Mesothelial cell of epicardium (in vitro differentiated cells): Measurements from ENCODE around the gene EIF3D. TPM values are rescaled to one million over a fixed set of nuclear protein-coding genes. Genes with fewer than 3 reads are reported as not detected.

Experiments
- DNase-seq, 2 experiments: peaks; one replicate each; pipeline ENCODE4 v3.0.0; 2021; ENCODE audit warnings: low spot score in 2 of 2; ENCODE audit not compliant: unreplicated experiment in 2 of 2
- H3K27ac Mint-ChIP-seq: 2 replicates; pipeline ENCODE4 v1.8.0; 2021; ENCODE audit warnings: mixed read lengths
- H3K27me3 Mint-ChIP-seq: 2 replicates; pipeline ENCODE4 v1.8.0; 2021; ENCODE audit warnings: low read depth, mixed read lengths
- H3K36me3 Mint-ChIP-seq: 2 replicates; pipeline ENCODE4 v1.8.0; 2021; ENCODE audit warnings: mixed read lengths
- H3K4me1 Mint-ChIP-seq: 2 replicates; pipeline ENCODE4 v1.8.0; 2021; ENCODE audit warnings: mixed read lengths
- H3K4me3 Mint-ChIP-seq: 2 replicates; pipeline ENCODE4 v1.8.0; 2021; ENCODE audit warnings: mild to moderate bottlenecking, moderate library complexity, mixed read lengths
- H3K9me3 Mint-ChIP-seq: 2 replicates; pipeline ENCODE4 v1.8.0; 2021; ENCODE audit warnings: mixed read lengths
- CTCF ChIP-seq: fragments of 200-600 bp; sonication (generic); IDR thresholded peaks from one replicate; pipeline ENCODE4 v1.5.0; 2021; ENCODE audit warnings: antibody characterized with exemption; ENCODE audit not compliant: unreplicated experiment
- total RNA-seq: library from RNA; stranded (reverse); gene quantifications from 3 replicates; pipeline ENCODE4 v1.2.1, GENCODE V29; 2021

The EIF3D gene
- 194 to 204 TPM (median 197 TPM) in 3 replicates for total RNA-seq

GRCh38 chr22:36528795-36529751, at the start of gene EIF3D:
Gene EIF3D (minus strand): TSS chr22:36529166. CDS start chr22:36526121, 3,045 bp downstream.
- Mint-ChIP-seq H3K27ac (peak within 1 kb of the TSS; percentile 98), H3K36me3 (peaks cover 23% of the 10 kb centered on the region), H3K9me3 (peaks cover 5% of the 10 kb centered on the region), H3K4me3 (peak within 1 kb of the TSS; percentile 95), H3K27me3 (no peaks in the 10 kb centered on the region), H3K4me1 (peaks cover 15% of the 10 kb centered on the region)
- peak; percentile 87 to 97 for DNase-seq
- no peak for TF ChIP-seq CTCF

GRCh38 chr22:36578619-36579018, 49.7 kb upstream of the EIF3D start:
- no peak for DNase-seq
- Mint-ChIP-seq H3K4me1 (no peaks in the 10 kb centered on the region), H3K4me3 (no peak overlapping the region), H3K27ac (no peak overlapping the region), H3K27me3 (peaks cover 32% of the 10 kb centered on the region), H3K36me3 (no peaks in the 10 kb centered on the region), H3K9me3 (no peaks in the 10 kb centered on the region)
- TF ChIP-seq CTCF: no peak

GRCh38 chr22:36577019-36577418, 48.1 kb upstream of the EIF3D start:
- DNase-seq: no peak
- no peaks in the 10 kb centered on the region for H3K36me3 Mint-ChIP-seq
- H3K9me3 Mint-ChIP-seq: no peaks in the 10 kb centered on the region
- peaks cover 22% of the 10 kb centered on the region for H3K27me3 Mint-ChIP-seq
- no peak overlapping the region for H3K27ac Mint-ChIP-seq
- no peak overlapping the region for H3K4me3 Mint-ChIP-seq
- TF ChIP-seq CTCF: no peak
- no peaks in the 10 kb centered on the region for H3K4me1 Mint-ChIP-seq

GRCh38 chr22:36574728-36575127, 45.8 kb upstream of the EIF3D start:
- H3K4me1 Mint-ChIP-seq: no peaks in the 10 kb centered on the region
- H3K4me3 Mint-ChIP-seq: no peak overlapping the region
- DNase-seq: no peak
- no peaks in the 10 kb centered on the region for H3K36me3 Mint-ChIP-seq
- H3K27ac Mint-ChIP-seq: no peak overlapping the region
- no peaks in the 10 kb centered on the region for H3K9me3 Mint-ChIP-seq
- TF ChIP-seq CTCF: no peak
- H3K27me3 Mint-ChIP-seq: peaks cover 8% of the 10 kb centered on the region

GRCh38 chr22:36573815-36574363, 44.9 kb upstream of the EIF3D start:
- no peak for DNase-seq
- Mint-ChIP-seq H3K9me3 (no peaks in the 10 kb centered on the region), H3K4me3 (no peak overlapping the region), H3K27ac (no peak overlapping the region), H3K4me1 (no peaks in the 10 kb centered on the region), H3K36me3 (no peaks in the 10 kb centered on the region), H3K27me3 (peaks cover 3% of the 10 kb centered on the region)
- no peak for TF ChIP-seq CTCF
